GM19452 (cell line): ENCODE results near the gene SEPTIN3.

Source experiments
- ATAC-seq: cut with Tn5 transposase; IDR thresholded peaks from one replicate; pipeline ENCODE4 v1.9.1; 2021; ENCODE audit not compliant: unreplicated experiment

Gene SEPTIN3

GRCh38 chr22:41974691-41975290 is 5.5 kb downstream of the SEPTIN3 start:
- ATAC-seq = no peak

DNA sequence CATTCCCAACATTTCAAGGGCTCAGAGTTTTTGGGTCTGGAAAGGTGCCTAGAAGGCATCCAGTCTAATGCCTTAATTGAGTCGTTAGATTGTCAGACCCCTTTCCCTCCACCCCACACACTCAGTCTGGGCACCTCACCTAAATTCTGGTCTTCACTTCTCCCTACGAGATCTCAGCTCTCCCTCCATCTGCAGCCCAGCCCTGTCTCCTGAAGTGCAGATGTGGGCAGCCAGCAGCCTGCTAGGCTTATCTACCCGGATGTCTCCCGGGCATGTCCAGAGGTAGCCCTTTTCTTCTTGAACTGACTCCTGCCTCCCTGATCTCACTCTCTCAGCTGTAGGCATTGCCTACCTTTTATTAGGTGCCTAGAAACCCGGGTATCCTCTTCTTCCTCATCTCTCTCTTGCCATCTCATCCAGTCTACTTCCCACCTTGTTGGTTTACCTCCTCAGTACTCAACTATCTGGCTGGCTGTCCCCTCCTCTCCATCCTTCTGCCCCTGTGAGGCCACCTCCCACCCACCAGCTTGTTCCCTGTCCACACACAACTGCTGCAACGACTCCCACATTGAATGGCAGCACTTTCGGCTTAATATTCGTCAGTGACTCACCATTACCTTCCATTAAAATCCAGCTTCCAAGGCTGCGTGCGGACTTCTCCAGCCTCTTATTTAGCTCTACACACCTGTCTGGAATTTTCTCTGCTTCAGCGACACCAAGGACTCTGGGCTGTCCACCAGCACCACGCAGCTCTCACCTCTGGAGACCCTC is 6.2 kb downstream of the SEPTIN3 start:
- no peak for ATAC-seq

DNA sequence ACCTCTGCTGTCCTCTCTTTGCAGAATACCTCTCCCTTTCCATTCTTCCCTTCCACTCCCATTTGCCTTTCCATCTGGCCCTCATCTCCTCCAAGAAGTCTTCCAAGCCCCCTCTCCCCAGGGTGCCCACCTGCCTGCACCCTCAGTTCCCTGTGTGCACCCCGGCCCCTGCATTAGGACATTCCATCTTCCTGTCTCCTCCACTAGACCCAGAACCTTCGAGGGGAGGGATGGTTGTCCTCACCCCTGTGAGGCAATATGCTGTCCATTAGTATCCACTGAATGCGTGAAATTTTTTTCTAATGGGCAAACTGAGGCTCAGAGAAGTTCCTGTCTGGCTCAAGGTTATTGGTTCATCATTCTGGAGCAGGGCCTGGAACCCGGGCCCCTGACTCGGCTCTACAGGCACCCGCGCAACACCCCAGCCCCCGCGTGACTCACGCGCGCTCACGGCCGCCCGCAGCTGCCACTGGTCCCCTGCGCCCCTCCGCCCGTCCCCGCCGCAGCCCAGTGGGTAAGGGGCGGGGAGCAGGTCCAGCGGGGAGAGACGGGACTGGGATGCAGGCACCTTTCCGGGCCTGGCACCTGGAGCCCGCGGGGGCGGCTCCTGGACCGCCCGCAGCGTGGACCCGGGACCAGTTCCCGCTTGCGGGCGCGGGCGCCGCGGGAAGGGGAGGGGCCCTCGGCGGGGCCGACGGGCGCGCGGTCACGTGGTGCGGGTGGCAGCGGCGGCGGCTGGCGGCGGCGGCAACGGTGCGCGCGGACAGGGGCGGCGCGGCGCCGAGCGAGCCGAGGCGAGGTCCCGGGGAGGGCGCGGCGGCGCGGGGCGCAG is 7.0 kb downstream of the SEPTIN3 start:
- ATAC-seq = no peak

- ATAC-seq = no peak
Observed at GRCh38 chr22:41976961-41977566, 7.8 kb downstream of the SEPTIN3 start.

DNA sequence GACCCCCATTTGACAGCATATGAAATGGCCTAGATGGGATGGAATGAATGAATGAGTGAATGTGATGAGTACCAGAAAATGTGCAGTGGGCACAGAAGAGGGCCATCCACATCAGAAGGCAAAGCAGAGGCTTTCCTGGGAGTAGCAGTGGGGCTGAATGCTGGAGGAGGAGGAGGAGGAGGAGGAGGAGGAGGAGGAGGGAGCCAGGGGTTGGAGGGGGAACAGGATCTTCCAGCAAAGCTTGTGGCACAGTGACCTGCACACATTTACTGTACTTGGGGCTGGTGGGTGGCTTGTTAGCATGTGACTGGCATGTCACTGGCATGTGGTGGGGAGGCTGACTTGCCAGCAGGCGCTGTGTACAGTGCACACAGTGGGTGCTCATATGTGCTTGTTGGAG is 9.5 kb downstream of the SEPTIN3 start:
- ATAC-seq = no peak

DNA sequence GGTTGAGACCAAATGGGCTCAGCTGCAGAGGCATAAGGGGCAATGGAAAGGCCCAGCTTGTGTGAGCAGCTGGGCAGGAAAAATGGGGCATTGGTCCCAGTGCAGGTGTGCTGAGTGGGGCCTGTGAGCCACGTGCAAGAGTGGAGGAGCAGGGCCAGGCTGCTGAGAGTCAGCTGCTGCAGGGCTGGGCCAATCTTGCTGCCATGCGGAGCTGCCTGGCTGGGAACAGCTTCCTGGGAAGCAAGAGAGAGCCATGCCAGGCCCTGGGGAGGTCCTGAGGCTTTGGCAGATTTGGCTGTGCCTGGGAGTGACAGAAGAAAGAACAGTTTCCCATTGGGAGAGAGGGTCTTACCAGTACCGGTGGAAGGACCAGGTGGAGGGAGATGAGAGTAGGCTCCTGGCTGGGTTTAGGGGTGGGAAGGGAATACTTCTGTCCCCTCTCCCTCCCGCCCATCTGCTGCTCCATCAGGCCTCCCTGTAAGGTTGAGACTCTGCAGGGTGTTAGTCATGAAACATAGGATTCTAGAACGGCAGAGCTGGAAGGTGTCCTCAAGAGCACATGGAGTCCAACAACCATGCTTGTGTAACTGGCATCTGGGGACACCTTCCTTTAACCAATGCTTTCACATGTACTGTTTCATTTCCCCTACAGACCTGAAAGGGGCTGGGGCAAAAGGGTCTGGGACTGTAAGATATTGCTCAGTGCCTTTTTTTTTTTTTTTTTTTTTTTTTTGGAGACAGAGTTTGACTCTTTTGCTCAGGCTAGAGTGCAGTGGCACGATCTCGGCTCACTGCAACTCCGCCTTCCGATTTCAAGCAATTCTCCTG is 10.4 kb downstream of the SEPTIN3 start:
- no peak for ATAC-seq

DNA sequence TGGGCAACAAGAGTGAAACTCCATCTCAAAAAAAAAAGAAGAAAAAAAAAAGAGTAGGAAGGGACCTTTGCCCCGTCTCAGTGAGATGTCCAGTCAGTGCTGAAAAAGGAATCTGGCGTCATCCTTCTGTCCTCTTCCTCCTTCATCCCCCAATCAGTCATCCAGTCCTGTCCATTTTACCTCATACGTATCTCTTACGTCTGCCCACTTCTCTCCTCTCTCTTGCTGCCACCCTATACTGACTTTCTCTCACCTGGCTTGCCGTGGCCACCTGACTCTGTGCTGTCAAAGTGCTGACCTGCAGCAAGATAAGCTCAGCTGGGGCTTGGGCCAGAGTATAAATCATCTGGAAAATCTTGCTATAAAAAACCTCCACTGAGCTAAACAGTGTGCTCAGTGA is 13.6 kb downstream of the SEPTIN3 start:
- ATAC-seq = no peak

DNA sequence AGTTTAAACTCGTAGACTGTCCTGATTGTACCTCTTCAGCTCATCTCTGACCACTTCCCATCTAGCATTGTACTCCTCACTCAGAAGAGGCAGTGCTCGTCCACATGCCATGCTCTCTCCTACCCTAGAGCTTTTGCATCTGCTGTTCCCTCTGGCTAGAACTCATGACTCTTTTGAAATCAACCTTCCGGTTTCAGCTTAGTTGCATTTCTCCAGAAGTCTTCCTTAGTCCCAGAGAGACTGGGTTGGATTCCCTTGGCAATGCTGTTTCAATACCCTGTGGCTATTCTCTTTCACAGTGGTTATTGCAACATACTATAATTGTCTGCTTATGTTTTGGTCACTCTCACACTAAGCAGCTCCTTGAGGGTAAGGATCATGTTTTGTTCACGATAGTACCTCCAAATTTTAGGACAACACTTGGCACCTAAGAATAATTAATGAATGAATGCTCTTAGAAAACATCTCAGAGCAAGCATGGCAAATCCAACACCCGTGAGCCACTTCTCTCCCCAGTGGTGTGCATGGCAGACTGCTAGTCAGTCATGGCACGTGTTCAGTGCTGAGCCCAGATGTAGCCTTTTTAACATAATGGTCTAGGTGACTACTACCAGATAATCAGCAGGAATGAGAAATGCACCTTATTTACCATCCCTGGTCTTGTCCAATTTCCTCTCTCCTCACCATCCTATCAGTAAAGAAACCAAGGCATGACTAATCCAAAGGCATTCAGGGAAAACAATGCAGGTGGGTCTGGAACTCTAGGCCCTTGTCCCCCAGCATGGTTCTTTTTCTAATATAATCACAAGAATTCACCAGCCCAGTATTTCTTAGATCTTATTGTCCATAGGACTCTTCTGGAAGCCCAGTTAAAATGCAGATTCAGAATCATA is 14.5 kb downstream of the SEPTIN3 start:
- no peak for ATAC-seq

GRCh38 chr22:41987276-41987675 is 18.0 kb downstream of the SEPTIN3 start:
- ATAC-seq = no peak

DNA sequence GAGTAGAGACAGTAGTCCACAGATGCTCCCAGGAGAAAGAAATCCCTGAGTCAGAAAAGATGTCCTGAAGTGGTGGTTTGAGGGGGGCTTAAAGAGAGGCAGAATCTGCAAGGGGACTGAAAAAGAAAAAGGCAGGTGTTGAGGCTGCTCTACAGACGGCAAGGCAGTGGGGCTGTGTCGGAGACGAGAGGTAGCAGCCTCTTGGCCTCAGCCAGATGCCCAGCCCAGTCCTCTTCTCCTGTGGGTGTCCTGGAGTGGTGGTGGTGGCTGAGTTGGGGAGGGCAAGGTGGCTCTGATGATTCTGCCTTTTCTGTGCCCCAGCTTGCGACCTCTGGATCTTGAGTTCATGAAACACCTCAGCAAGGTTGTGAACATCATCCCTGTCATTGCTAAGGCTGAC is 20.0 kb downstream of the SEPTIN3 start:
- ATAC-seq = no peak

DNA sequence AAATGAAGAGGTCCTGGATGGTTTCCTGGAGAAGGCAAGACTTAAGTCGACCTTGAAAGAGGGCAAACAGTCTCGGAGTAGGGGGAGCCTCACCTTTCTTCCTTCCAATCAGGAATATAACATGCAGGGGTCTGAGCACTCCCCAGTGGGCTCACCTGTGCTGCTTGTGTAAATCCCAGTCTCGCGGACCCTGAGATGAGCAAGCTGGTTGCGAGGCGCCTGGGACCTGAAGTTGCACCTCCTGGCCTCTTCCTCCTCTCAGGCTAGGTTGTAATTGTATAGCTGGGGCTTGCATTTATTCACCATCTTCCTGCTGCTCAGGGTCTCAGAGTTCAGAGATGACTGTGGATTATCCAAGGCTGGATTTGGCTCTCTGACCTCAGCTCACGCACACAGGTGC is 21.9 kb downstream of the SEPTIN3 start:
- ATAC-seq = no peak

DNA sequence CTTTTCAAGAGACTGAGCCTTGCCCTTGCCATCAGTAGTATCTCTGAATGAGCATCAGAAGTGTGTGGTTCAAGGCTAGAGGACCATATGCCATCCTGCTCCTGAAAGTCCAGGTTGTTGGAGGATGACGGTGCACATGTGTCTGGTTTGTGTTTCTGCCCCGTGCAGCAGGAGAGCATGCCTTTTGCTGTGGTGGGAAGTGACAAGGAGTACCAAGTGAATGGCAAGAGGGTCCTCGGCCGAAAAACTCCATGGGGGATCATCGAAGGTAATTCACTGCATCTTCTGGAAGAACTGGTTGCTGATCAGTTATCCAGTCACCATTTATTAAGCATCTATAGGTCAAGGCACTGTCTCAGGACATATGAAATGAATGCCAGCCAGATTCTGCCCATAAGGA is 23.3 kb downstream of the SEPTIN3 start:
- ATAC-seq = no peak

DNA sequence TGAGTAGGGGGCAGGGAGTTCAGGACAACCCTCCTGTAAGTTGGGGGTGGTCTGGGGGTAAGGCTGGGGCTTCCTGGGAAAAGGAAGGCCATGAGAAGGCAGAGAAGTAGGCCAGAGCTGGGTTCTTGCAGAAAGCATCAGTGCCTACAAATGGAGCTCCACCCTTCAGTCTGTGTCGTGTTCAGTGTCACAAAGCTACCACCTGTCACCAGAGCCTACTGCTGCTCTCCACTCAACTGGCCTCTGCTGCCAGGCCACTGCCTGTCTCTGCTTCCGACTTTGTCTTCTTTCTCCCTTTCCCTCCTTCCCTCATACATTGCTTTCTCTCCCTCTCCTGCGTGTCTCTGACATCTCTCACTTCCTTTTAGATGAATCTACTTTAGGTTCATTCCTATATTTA is 26.0 kb downstream of the SEPTIN3 start:
- no peak for ATAC-seq

GRCh38 chr22:41996826-41997225 is 27.6 kb downstream of the SEPTIN3 start:
- ATAC-seq = no peak

DNA sequence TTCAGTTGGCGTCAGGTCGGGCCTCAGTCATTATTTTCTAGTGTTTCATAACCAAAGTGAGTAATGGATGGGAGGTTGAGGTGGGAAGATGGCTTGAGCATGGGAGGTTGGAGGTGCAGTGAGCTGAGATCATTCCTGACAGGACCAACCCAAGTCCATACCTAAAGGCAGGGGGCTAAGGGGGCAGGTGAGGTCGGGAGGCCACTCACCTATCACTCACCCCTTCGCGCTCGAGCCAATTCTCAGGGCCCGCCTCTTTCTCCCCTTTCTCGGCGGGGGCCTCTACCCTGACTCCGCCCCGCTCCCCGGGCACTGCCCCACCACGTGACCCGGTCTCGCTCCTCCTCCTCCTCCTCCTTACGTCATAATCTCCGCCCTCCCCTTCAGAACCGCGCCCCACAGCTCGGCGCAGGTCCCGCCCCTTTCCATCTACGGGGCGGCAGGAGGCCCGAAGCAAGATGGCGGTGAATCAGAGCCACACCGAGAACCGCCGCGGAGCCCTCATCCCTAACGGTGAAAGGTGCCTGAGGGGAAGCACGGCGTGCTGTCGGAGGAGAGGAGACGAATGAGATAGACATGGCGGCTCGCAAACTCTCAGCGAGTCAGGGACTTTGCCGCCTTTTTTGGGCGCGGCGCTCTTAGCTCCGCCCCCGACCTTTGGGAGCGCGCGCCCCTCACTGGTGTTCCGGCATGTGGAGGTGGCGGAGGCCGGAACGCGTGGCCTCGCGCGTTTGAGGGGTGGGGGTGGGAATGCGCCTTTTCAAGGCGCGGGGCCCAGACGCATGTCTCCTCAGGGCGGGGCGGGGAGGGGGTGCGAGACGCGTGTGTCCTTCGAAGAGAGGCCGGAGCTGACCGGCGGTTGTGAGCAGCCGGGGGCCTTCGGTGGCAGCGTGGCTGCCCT is 29.4 kb downstream of the SEPTIN3 start, which contains the start of gene WBP2NL:
WBP2NL (plus strand) TSS at position 428 of the 901 bp plus-strand sequence; CDS start at position 459, 31 bp downstream.
- no peak for ATAC-seq

GRCh38 chr22:42000466-42000865 is 31.2 kb downstream of the SEPTIN3 start:
- no peak for ATAC-seq

- no peak for ATAC-seq
Observed at GRCh38 chr22:42001121-42001520, 31.9 kb downstream of the SEPTIN3 start.

GRCh38 chr22:42001706-42002105 is 32.5 kb downstream of the SEPTIN3 start:
- ATAC-seq = no peak
